NB4 (cell line): ENCODE results near the gene CAB39L.

ENCODE experiments used
- DNase-seq: peaks from one replicate; pipeline ENCODE4 v3.0.0; 2010; ENCODE audit warnings: low read depth
- H3K4me3 ChIP-seq: one replicate; pipeline ENCODE4 v1.5.1; 2011; ENCODE audit warnings: mild to moderate bottlenecking, low read depth, low read length, moderate library complexity
- MYC ChIP-seq: IDR thresholded peaks from 2 replicates; pipeline ENCODE4 v1.6.1; 2011; ENCODE audit warnings: low read depth, low read length
- POLR2A ChIP-seq: IDR thresholded peaks from 2 replicates; pipeline ENCODE4 v1.6.1; 2011; ENCODE audit warnings: mild to moderate bottlenecking; ENCODE audit not compliant: insufficient read length; ENCODE audit errors: extremely low read depth
- TF ChIP-seq, protein P1 (sequence below): IDR thresholded peaks from one replicate; pipeline ENCODE4 v1.5.1; 2012; ENCODE audit warnings: low read depth, low read length
- TF ChIP-seq, protein P2 (sequence below): IDR thresholded peaks from 2 replicates; pipeline ENCODE4 v1.6.1; 2011; ENCODE audit warnings: low read depth, low read length

Gene CAB39L

DNA sequence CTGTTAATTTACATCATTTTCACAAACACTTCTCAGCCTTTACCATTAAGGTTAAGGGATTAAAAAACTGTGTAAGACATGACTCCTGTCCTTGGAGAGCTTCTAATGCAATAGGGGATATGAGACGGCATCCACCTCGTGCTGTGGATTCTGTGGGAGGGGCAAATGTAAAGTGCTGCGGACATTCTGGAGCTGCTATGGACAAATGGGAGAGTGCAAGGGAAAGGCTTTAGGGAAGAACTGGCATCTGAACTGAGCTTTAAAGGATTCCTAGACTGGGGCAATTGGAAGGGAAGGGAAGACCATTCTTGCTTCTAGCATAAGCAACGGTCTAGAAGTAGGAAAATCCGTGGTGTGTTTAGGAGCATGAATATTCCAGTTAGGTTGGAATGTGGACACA is 164.8 kb downstream of the CAB39L start:
- TF ChIP-seq, protein P1, sequence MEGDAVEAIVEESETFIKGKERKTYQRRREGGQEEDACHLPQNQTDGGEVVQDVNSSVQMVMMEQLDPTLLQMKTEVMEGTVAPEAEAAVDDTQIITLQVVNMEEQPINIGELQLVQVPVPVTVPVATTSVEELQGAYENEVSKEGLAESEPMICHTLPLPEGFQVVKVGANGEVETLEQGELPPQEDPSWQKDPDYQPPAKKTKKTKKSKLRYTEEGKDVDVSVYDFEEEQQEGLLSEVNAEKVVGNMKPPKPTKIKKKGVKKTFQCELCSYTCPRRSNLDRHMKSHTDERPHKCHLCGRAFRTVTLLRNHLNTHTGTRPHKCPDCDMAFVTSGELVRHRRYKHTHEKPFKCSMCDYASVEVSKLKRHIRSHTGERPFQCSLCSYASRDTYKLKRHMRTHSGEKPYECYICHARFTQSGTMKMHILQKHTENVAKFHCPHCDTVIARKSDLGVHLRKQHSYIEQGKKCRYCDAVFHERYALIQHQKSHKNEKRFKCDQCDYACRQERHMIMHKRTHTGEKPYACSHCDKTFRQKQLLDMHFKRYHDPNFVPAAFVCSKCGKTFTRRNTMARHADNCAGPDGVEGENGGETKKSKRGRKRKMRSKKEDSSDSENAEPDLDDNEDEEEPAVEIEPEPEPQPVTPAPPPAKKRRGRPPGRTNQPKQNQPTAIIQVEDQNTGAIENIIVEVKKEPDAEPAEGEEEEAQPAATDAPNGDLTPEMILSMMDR, result no peak
- TF ChIP-seq MYC (no peak), POLR2A (no peak)
- TF ChIP-seq, protein P2, sequence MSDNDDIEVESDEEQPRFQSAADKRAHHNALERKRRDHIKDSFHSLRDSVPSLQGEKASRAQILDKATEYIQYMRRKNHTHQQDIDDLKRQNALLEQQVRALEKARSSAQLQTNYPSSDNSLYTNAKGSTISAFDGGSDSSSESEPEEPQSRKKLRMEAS, result no peak
- DNase-seq, result no peak
- H3K4me3 ChIP-seq, result no peak overlapping the region

DNA sequence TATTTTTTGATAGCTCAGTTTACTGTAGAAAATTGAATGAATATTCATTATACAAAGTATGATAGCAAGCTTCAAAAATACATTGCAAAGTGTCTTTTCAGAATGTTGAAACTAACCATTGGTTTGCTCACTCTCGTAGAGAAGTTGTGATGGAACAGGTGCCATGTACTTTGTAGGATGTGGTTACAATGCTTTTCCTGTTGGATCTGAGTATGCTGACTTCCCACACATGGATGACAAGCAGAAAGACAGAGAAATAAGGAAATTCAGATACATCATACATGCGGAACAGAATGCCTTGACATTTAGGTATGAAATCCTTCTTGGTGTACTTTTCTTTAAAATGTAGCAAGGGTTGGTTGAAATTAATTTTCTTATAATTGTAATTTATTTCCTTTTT is 165.7 kb downstream of the CAB39L start:
- no peak for TF ChIP-seq POLR2A
- TF ChIP-seq, protein P1, result no peak
- TF ChIP-seq, protein P2, result no peak
- no peak for TF ChIP-seq MYC
- no peak for DNase-seq
- no peak overlapping the region for H3K4me3 ChIP-seq

DNA sequence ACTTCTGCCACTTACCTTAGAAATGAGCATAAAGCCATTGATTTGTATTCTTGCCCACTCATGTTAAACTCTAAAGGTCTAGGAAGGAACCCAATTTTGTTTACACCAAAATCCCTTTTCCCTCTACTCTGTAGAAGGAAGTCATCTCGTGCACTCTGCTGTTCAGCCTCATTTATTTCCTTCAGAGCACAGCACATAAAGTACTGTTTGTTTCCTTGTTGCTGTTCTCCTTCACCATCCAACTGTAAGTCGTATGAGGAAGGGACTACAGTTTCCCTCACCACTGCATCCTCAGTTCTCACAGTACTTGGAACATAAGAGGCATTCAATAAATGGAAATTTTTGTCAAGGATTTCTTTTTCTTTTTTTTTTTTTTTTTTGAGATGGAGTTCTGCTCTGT is 171.6 kb downstream of the CAB39L start:
- TF ChIP-seq POLR2A (no peak), MYC (no peak)
- TF ChIP-seq, protein P1, result no peak
- TF ChIP-seq, protein P2, result no peak
- H3K4me3 ChIP-seq, result no peak overlapping the region
- no peak for DNase-seq

DNA sequence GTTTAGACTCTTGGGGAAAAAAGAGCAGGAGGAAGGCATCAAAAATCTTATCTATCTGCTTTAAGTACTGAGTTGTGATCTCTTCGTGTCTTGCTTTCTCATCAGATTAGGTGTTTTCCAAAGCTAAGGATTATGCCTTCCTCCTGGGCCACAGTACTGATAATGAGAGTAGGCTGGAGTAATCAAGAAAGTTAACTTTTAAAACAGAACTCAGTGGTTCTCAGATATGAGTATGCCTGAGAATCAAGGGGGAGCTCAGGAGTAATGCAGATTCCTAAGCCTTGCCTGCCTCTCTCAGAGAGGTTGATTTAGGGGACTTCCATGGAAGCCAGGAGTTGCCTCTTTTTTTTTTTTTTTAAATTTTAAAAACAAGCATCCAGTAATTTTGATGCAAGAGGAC is 172.6 kb downstream of the CAB39L start:
- no peak for DNase-seq
- H3K4me3 ChIP-seq, result no peak overlapping the region
- TF ChIP-seq MYC (no peak), POLR2A (no peak)
- TF ChIP-seq, protein P2, result no peak
- TF ChIP-seq, protein P1, result no peak

DNA sequence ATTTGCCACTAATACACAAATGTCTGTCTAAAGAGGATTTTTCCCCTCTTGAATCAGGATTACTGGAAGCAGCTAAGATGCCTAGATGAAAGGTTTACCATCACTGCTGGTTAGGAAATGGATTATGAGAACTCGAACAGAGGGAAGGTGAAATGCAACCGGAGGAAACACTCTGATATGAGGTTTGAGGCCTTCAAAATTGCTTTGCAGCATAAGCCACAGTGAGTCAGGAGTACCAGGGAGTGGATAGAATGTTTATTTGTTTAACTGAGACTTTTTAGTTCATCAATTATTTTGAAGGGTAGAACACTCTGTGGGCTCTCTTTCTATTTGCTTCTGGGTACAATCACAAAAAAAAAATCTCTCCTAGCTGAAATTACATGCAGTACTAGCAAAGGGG is 178.0 kb downstream of the CAB39L start:
- DNase-seq, result no peak
- TF ChIP-seq, protein P1, result no peak
- TF ChIP-seq MYC, result no peak
- TF ChIP-seq, protein P2, result no peak
- no peak for TF ChIP-seq POLR2A
- H3K4me3 ChIP-seq, result no peak overlapping the region

DNA sequence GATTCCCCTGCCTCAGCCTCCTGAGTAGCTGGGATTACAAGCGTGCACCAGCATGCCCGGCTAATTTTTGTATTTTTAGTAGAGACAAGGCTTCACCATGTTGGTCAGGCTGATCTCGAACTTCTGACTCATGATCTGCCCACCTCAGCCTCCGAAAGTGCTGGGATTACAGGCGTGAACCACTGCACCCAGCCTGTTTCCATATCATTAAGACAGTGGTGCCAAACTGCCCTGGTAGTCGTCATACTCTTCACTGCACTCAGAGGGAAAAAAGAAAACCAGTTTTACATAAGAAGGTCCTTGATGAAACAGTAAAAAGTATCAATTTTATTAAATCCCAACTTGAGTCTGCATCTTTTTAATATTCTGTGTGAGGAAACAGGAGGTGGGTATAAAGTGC is 181.2 kb downstream of the CAB39L start:
- no peak for TF ChIP-seq MYC
- TF ChIP-seq, protein P1, result no peak
- TF ChIP-seq POLR2A, result no peak
- TF ChIP-seq, protein P2, result no peak
- no peak overlapping the region for H3K4me3 ChIP-seq
- DNase-seq, result no peak
